ENCODE measurements around the gene COL4A1. TPM values are rescaled to one million over a fixed set of nuclear protein-coding genes. Genes with fewer than 3 reads are reported as not detected.

Gene COL4A1
- total RNA-seq, 6 donors from 2014 or later, result 81.7 to 309 (median 167) TPM

DNA sequence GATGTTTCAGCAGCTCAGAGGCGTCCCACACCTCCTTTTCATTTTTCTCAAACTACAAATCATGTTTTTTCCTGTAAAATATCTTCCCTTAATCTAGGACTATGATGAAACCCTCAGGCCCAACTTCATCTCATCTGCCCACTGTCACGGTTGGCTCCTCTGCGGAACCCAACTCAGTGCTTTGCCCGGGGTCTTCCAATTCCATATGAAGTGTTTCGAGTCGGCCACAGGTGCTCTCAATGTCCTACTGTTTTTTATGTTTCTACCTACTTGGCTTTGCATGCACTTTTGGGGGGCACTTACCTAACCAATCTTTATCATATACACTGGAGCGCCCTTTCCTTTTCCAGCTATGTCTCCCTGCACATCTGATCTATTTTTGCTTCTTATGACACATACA, 28.1 kb downstream of the COL4A1 start:
- ATAC-seq (ENCODE audit: low FRiP score in 2 of 2) (no peak), DNase-seq (no peak)
- Histone ChIP-seq H3K4me3 (no peak overlapping the region), H3K36me3 (no peaks in the 10 kb centered on the region), H3K4me1 (peaks cover 0 to 15% (median 8%) of the 10 kb centered on the region in 4 donors), H3K9me3 (no peaks in the 10 kb centered on the region), H3K27ac (no peak overlapping the region), H3K27me3 (no peaks in the 10 kb centered on the region)
- 92 to 94% methylated on average over 7 of the region's 7 CpGs for WGBS, 2 donors
- TF ChIP-seq POLR2A (IDR thresholded peaks at IDR 0.05), result no peak
- TF ChIP-seq, protein P1, sequence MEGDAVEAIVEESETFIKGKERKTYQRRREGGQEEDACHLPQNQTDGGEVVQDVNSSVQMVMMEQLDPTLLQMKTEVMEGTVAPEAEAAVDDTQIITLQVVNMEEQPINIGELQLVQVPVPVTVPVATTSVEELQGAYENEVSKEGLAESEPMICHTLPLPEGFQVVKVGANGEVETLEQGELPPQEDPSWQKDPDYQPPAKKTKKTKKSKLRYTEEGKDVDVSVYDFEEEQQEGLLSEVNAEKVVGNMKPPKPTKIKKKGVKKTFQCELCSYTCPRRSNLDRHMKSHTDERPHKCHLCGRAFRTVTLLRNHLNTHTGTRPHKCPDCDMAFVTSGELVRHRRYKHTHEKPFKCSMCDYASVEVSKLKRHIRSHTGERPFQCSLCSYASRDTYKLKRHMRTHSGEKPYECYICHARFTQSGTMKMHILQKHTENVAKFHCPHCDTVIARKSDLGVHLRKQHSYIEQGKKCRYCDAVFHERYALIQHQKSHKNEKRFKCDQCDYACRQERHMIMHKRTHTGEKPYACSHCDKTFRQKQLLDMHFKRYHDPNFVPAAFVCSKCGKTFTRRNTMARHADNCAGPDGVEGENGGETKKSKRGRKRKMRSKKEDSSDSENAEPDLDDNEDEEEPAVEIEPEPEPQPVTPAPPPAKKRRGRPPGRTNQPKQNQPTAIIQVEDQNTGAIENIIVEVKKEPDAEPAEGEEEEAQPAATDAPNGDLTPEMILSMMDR (IDR thresholded peaks at IDR 0.05), result no peak
- no peak for TF ChIP-seq POLR2AphosphoS5 (IDR thresholded peaks at IDR 0.05)
- no peak for TF ChIP-seq EP300 (IDR thresholded peaks at IDR 0.05)

DNA sequence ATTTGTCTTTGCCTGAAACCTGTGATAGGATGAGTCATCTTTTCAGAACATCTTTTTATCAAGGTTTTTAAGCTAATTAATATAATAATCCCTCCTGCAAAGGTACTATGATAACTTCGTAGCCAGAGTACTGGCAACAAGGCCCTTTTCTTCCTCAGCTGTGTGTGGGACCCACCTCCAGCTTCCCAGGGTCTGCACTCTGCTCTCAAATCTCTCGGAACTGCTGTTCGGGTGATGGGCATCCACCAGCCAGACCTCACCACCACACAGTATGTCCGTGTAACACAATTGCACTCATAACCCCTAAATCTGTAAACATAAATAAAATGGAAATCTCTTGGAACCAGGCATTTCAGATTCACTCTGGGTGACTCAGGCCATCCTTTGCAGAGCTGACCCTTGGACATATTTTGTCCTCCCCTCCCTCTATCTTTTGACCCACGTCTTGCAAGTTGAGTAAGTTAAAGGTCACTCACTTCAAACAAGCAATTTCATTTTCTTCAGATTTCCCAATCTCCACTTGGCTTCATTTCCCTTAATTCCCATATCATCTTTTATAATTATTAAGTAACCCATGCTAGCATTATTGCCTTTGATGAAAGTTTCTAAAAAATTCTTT, 29.5 kb downstream of the COL4A1 start:
- Histone ChIP-seq H3K4me1 (peaks cover 0 to 14% (median 7%) of the 10 kb centered on the region in 4 donors), H3K9me3 (no peaks in the 10 kb centered on the region), H3K27ac (no peak overlapping the region), H3K27me3 (no peaks in the 10 kb centered on the region), H3K4me3 (no peak overlapping the region), H3K36me3 (peaks cover 0 to 4% (median 0%) of the 10 kb centered on the region in 4 donors)
- TF ChIP-seq, protein P1 (IDR thresholded peaks at IDR 0.05), result no peak
- peak in 1 of 2 donors; percentile 34 for TF ChIP-seq POLR2AphosphoS5 (IDR thresholded peaks at IDR 0.05)
- 59 to 70% methylated on average over 5 of the region's 5 CpGs for WGBS, 2 donors
- ATAC-seq (ENCODE audit: low FRiP score in 2 of 2) (no peak), DNase-seq (no peak)

DNA sequence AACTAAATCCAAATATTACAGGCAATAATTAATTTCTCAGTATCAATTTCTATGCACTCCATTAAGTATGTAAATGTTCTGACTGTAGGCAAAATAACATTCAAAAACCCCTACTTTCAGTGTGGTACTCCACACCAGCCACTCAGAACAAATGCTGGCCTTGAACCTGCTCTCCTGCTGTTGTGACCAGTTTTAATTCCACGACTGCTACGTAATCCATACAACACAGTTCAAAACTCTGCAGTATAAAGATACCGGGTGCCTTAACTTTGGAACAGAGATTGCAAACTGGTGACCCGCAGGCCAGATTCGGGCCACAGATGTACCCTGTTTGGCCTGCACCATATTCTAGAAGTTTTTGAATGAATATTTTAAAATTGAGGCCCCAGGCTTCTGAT, 30.4 kb downstream of the COL4A1 start:
- DNase-seq, result no peak
- H3K4me3 ChIP-seq, result no peak overlapping the region
- peaks cover 0 to 4% (median 0%) of the 10 kb centered on the region in 4 donors for H3K36me3 ChIP-seq
- TF ChIP-seq EP300 (IDR thresholded peaks at IDR 0.05) (no peak), POLR2AphosphoS5 (IDR thresholded peaks at IDR 0.05) (no peak), POLR2A (IDR thresholded peaks at IDR 0.05) (no peak)
- TF ChIP-seq, protein P1 (IDR thresholded peaks at IDR 0.05), result no peak
- H3K9me3 ChIP-seq, result no peaks in the 10 kb centered on the region
- H3K27me3 ChIP-seq, result no peaks in the 10 kb centered on the region
- 86 to 98% methylated on average over 5 of the region's 5 CpGs for WGBS, 2 donors
- no peak for ATAC-seq (ENCODE audit: low FRiP score in 2 of 2)
- peaks cover 0 to 14% (median 6%) of the 10 kb centered on the region in 4 donors for H3K4me1 ChIP-seq
- H3K27ac ChIP-seq, result no peak overlapping the region

DNA sequence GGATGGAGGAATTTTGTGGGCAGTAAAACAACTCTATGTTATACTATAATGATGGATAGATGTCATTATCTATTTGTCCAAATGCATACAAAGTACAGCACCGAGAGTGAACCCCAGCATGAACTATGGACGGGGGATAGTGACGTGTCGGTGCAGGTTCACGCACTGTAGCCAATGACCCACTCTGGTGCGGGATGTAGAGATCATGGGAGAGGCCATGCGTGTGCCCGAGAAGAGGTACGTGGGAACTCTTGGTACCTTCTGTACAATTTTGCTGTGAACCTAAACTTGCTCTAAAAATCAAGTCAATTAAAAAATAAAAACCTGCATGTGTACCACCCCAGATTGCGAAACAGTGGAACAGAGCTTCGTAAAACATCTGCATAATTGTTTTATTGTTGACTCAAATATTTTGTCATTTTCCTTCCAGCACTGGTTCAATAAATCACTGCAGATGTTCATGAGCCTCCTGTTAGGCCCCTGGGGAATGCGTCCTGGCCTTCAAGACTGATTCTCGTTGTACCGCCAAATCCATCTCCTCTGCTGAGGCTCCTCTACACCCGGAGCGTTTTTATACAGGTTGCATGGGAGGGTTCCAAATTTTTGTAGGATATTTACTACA, 30.9 kb downstream of the COL4A1 start:
- H3K36me3 ChIP-seq, result peaks cover 0 to 4% (median 0%) of the 10 kb centered on the region in 4 donors
- no peak for TF ChIP-seq POLR2AphosphoS5 (IDR thresholded peaks at IDR 0.05)
- TF ChIP-seq, protein P1 (IDR thresholded peaks at IDR 0.05), result no peak
- no peak for TF ChIP-seq POLR2A (IDR thresholded peaks at IDR 0.05)
- TF ChIP-seq EP300 (IDR thresholded peaks at IDR 0.05), result no peak
- H3K27ac ChIP-seq, result no peak overlapping the region
- DNase-seq, result no peak
- 71 to 78% methylated on average over 15 to 16 of the region's 16 CpGs for WGBS, 2 donors
- peak in 1 of 2 donors; percentile 57 for ATAC-seq (ENCODE audit: low FRiP score in 2 of 2)
- H3K4me1 ChIP-seq, result peaks cover 0 to 14% (median 6%) of the 10 kb centered on the region in 4 donors
- H3K9me3 ChIP-seq, result no peaks in the 10 kb centered on the region
- no peak overlapping the region for H3K4me3 ChIP-seq
- no peaks in the 10 kb centered on the region for H3K27me3 ChIP-seq

Measured in upper lobe of left lung (tissue), 6 donors.